H9 (cell line): ENCODE results near the gene GPR35. TPM values are rescaled to one million over a fixed set of nuclear protein-coding genes. Genes with fewer than 3 reads are reported as not detected.

Source experiments
- DNase-seq: peaks from one replicate; pipeline ENCODE4 v3.0.0-alpha.2; 2017
- H2AFZ ChIP-seq: one replicate; pipeline ENCODE4 v1.6.1; 2013; ENCODE audit warnings: mild to moderate bottlenecking, low read length, control low read depth, moderate library complexity
- H2AK5ac ChIP-seq: 2 replicates; pipeline ENCODE4 v1.6.1; 2013; ENCODE audit warnings: low read length, control low read depth, mixed read lengths; ENCODE audit not compliant: insufficient read length
- H2BK120ac ChIP-seq: one replicate; pipeline ENCODE4 v1.6.1; 2013; ENCODE audit warnings: low read depth, mild to moderate bottlenecking, low read length, control low read depth, inconsistent platforms; ENCODE audit not compliant: poor library complexity, severe bottlenecking
- H2BK12ac ChIP-seq: 2 replicates; pipeline ENCODE4 v1.6.1; 2013; ENCODE audit warnings: low read length, control low read depth, mixed read lengths, low read depth; ENCODE audit not compliant: insufficient read length
- H2BK15ac ChIP-seq: 2 replicates; pipeline ENCODE4 v1.6.1; 2013; ENCODE audit warnings: low read depth, low read length, control low read depth
- H2BK20ac ChIP-seq: one replicate; pipeline ENCODE4 v1.6.1; 2013; ENCODE audit warnings: low read depth, mild to moderate bottlenecking, low read length, control low read depth, inconsistent platforms; ENCODE audit not compliant: poor library complexity, severe bottlenecking
- H2BK5ac ChIP-seq: 2 replicates; pipeline ENCODE4 v1.6.1; 2013; ENCODE audit warnings: low read length, control low read depth, mixed read lengths; ENCODE audit not compliant: insufficient read length
- H3K14ac ChIP-seq: 2 replicates; pipeline ENCODE4 v1.6.1; 2013; ENCODE audit warnings: low read length, control low read depth; ENCODE audit not compliant: insufficient read depth
- H3K18ac ChIP-seq: 2 replicates; pipeline ENCODE4 v1.6.1; 2013; ENCODE audit warnings: low read depth, mild to moderate bottlenecking, mixed read lengths, low read length, control low read depth; ENCODE audit not compliant: insufficient read length
- H3K23ac ChIP-seq: 2 replicates; pipeline ENCODE4 v1.6.1; 2013; ENCODE audit warnings: low read length, control low read depth, mixed read lengths, low read depth; ENCODE audit not compliant: insufficient read length
- H3K23me2 ChIP-seq: 2 replicates; pipeline ENCODE4 v1.6.1; 2013; ENCODE audit warnings: low read depth, mild to moderate bottlenecking, mixed read lengths, low read length, control low read depth; ENCODE audit not compliant: insufficient read length, poor library complexity, severe bottlenecking
- H3K27ac ChIP-seq: 2 replicates; pipeline ENCODE4 v1.5.1; 2013; ENCODE audit warnings: low read length, control low read depth, mixed read lengths, low read depth; ENCODE audit not compliant: insufficient read length
- H3K27me3 ChIP-seq: 2 replicates; pipeline ENCODE4 v1.6.1; 2013; ENCODE audit warnings: low read length, control low read depth, inconsistent platforms; ENCODE audit not compliant: insufficient read depth
- H3K4ac ChIP-seq: 2 replicates; pipeline ENCODE4 v1.6.1; 2013; ENCODE audit warnings: low read depth, mild to moderate bottlenecking, control low read depth, inconsistent platforms, low read length, moderate library complexity
- H3K4me1 ChIP-seq: 2 replicates; pipeline ENCODE4 v1.6.1; 2013; ENCODE audit warnings: low read length, control low read depth, inconsistent platforms; ENCODE audit not compliant: insufficient read depth
- H3K4me2 ChIP-seq: 2 replicates; pipeline ENCODE4 v1.6.1; 2013; ENCODE audit warnings: low read length, control low read depth, mixed read lengths; ENCODE audit not compliant: insufficient read length, insufficient read depth
- H3K56ac ChIP-seq: 2 replicates; pipeline ENCODE4 v1.6.1; 2013; ENCODE audit warnings: low read depth, mild to moderate bottlenecking, mixed read lengths, low read length, control low read depth; ENCODE audit not compliant: insufficient read length
- H3K79me1 ChIP-seq: 2 replicates; pipeline ENCODE4 v1.6.1; 2013; ENCODE audit warnings: low read depth, mild to moderate bottlenecking, moderate library complexity, low read length, control low read depth, inconsistent platforms; ENCODE audit not compliant: insufficient read depth, poor library complexity, severe bottlenecking
- H3K79me2 ChIP-seq: 2 replicates; pipeline ENCODE4 v1.6.1; 2013; ENCODE audit warnings: low read length, control low read depth, inconsistent platforms; ENCODE audit not compliant: insufficient read depth
- H3K9ac ChIP-seq: 2 replicates; pipeline ENCODE4 v1.6.1; 2013; ENCODE audit warnings: low read length, control low read depth, mixed read lengths; ENCODE audit not compliant: insufficient read length; ENCODE audit errors: extremely low read depth
- H3K9me3 ChIP-seq: one replicate; pipeline ENCODE4 v1.6.1; 2013; ENCODE audit warnings: low read depth, low read length, inconsistent platforms; ENCODE audit not compliant: control insufficient read depth
- H3T11ph ChIP-seq: one replicate; pipeline ENCODE4 v1.6.1; 2013; ENCODE audit warnings: mild to moderate bottlenecking, low read length, control low read depth, inconsistent platforms
- H4K20me1 ChIP-seq: one replicate; pipeline ENCODE4 v1.6.1; 2013; ENCODE audit not compliant: control insufficient read depth, insufficient read length, insufficient read depth
- H4K5ac ChIP-seq: 2 replicates; pipeline ENCODE4 v1.6.1; 2013; ENCODE audit warnings: low read depth, mild to moderate bottlenecking, mixed read lengths, low read length, control low read depth; ENCODE audit not compliant: insufficient read length
- H4K8ac ChIP-seq: replicated peaks from 2 replicates; pipeline ENCODE4 v1.6.1; 2013; ENCODE audit warnings: low read length, control low read depth, mixed read lengths, low read depth; ENCODE audit not compliant: insufficient read length
- H4K91ac ChIP-seq: 2 replicates; pipeline ENCODE4 v1.6.1; 2013; ENCODE audit warnings: low read depth, mild to moderate bottlenecking, moderate library complexity, mixed read lengths, low read length, control low read depth; ENCODE audit not compliant: insufficient read length
- H3K27ac Mint-ChIP-seq, 3 experiments: 2 replicates in 2 of 3; 3 replicates in 1 of 3; pipeline ENCODE4 v1.8.0; 2020 to 2021; ENCODE audit warnings: mixed read lengths in 3 of 3, mild to moderate bottlenecking in 1 of 3, moderate library complexity in 1 of 3
- H3K27me3 Mint-ChIP-seq: 2 replicates; pipeline ENCODE4 v1.8.0; 2021; ENCODE audit warnings: low read depth, mild to moderate bottlenecking, moderate library complexity, mixed read lengths
- H3K36me3 Mint-ChIP-seq, 3 experiments: 2 replicates in 2 of 3; 3 replicates in 1 of 3; pipeline ENCODE4 v1.8.0; 2020 to 2021; ENCODE audit warnings: low read depth in 3 of 3, mixed read lengths in 3 of 3; ENCODE audit not compliant: insufficient read depth in 1 of 3
- H3K4me1 Mint-ChIP-seq, 2 experiments: 2 replicates each; pipeline ENCODE4 v1.8.0; 2020; ENCODE audit warnings: mixed read lengths in 2 of 2
- H3K4me3 Mint-ChIP-seq, 2 experiments: 2 replicates in 1 of 2; 3 replicates in 1 of 2; pipeline ENCODE4 v1.8.0; 2020 to 2021; ENCODE audit warnings: mild to moderate bottlenecking in 2 of 2, mixed read lengths in 2 of 2, moderate library complexity in 1 of 2
- H3K9me3 Mint-ChIP-seq, 2 experiments: 2 replicates in 1 of 2; 3 replicates in 1 of 2; pipeline ENCODE4 v1.8.0; 2020; ENCODE audit warnings: mild to moderate bottlenecking in 2 of 2, mixed read lengths in 2 of 2, moderate library complexity in 1 of 2
- WGBS: extraction: QIAGEN DNeasy Blood & Tissue Kit; methylation state at CpG from one replicate; pipeline ENCODE4 v1.1.7; 2013; ENCODE audit warnings: missing lambda C conversion rate, low lambda C conversion rate, mixed read lengths; ENCODE audit not compliant: insufficient read length; ENCODE audit errors: extremely low coverage; 5-methylcytosine and 5-hydroxymethylcytosine counted together
- total RNA-seq: library from RNA; stranded (reverse); gene quantifications from 2 replicates; pipeline ENCODE4 v1.2.1, GENCODE V29; 2021
- TF ChIP-seq, protein P1 (sequence below): fragments of 200-600 bp; sonication (generic); conservative IDR thresholded peaks from 3 replicates; pipeline ENCODE4 v1.8.0; 2021; ENCODE audit warnings: antibody characterized with exemption, mild to moderate bottlenecking

GPR35 gene
- total RNA-seq, 1 experiment from 2014 or later = 1.4 TPM

DNA sequence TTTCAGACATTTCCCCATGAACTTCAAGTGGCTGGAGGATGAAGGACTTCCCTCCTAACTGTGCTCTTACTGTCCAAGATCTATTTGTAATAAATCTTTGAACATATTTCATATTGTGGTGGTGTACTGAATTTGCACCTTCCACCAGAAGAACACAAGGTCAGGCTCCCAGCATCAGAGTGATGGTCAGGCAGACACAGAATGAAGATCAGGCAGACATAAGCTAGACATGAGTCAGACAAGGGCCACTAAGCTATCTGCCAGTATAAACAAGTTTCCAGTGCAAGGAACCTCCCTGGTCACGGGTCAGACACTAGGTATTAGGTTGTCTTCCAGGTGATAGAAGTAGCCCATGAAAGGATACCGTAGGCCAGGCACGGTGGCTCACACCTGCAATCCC, 37.4 kb downstream of the GPR35 start:
- no peaks in the 10 kb centered on the region for H3K4me1 ChIP-seq
- H3K27ac ChIP-seq = no peak overlapping the region
- no peak overlapping the region for H3K4me3 Mint-ChIP-seq
- peaks cover 7 to 14% of the 10 kb centered on the region in 2 experiments; a peak in 3 of 5 replicates for H3K9me3 Mint-ChIP-seq
- no peak overlapping the region for H2AFZ ChIP-seq
- WGBS = no CpG with 5 or more reads among the region's 3 CpGs
- no peak overlapping the region for H3K27ac Mint-ChIP-seq
- H4K91ac ChIP-seq = no peak overlapping the region
- H3K4me2 ChIP-seq = no peak overlapping the region
- H3K56ac ChIP-seq = no peak overlapping the region
- DNase-seq = no peak
- no peaks in the 10 kb centered on the region for H3K36me3 Mint-ChIP-seq
- H4K5ac ChIP-seq = no peak overlapping the region
- TF ChIP-seq, protein P1, sequence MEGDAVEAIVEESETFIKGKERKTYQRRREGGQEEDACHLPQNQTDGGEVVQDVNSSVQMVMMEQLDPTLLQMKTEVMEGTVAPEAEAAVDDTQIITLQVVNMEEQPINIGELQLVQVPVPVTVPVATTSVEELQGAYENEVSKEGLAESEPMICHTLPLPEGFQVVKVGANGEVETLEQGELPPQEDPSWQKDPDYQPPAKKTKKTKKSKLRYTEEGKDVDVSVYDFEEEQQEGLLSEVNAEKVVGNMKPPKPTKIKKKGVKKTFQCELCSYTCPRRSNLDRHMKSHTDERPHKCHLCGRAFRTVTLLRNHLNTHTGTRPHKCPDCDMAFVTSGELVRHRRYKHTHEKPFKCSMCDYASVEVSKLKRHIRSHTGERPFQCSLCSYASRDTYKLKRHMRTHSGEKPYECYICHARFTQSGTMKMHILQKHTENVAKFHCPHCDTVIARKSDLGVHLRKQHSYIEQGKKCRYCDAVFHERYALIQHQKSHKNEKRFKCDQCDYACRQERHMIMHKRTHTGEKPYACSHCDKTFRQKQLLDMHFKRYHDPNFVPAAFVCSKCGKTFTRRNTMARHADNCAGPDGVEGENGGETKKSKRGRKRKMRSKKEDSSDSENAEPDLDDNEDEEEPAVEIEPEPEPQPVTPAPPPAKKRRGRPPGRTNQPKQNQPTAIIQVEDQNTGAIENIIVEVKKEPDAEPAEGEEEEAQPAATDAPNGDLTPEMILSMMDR = no peak
- H3K14ac ChIP-seq = no peak overlapping the region
- peaks cover 56% of the 10 kb centered on the region for H3K27me3 Mint-ChIP-seq
- H2BK5ac ChIP-seq = no peak overlapping the region
- H3K9ac ChIP-seq = no peak overlapping the region
- H3K27me3 ChIP-seq = no peaks in the 10 kb centered on the region
- peaks cover 4% of the 10 kb centered on the region for H3K9me3 ChIP-seq
- H4K20me1 ChIP-seq = no peaks in the 10 kb centered on the region
- no peak overlapping the region for H3K18ac ChIP-seq
- H3K79me1 ChIP-seq = no peaks in the 10 kb centered on the region
- no peak overlapping the region for H2BK120ac ChIP-seq
- no peak overlapping the region for H3T11ph ChIP-seq
- H2BK20ac ChIP-seq = no peak overlapping the region
- no peak overlapping the region for H3K23ac ChIP-seq
- no peak overlapping the region for H2BK12ac ChIP-seq
- no peak overlapping the region for H4K8ac ChIP-seq
- no peaks in the 10 kb centered on the region for H3K4me1 Mint-ChIP-seq
- no peak overlapping the region for H2AK5ac ChIP-seq
- no peak overlapping the region for H3K4ac ChIP-seq
- H3K23me2 ChIP-seq = no peaks in the 10 kb centered on the region
- no peak overlapping the region for H2BK15ac ChIP-seq
- H3K79me2 ChIP-seq = no peaks in the 10 kb centered on the region
